Vagina (tissue), 2 donors: ENCODE measurements around the gene CERS1. TPM values are rescaled to one million over a fixed set of nuclear protein-coding genes. Genes with fewer than 3 reads are reported as not detected.

Experiments
- DNase-seq, 2 donors: peaks; one replicate each; pipeline ENCODE4 v3.0.0-alpha.2; 2017; ENCODE audit errors: extremely low spot score in 2 of 2
- H3K27ac ChIP-seq: fragments of 200-600 bp; sonication (generic); one replicate; pipeline ENCODE4 v1.5.1; 2019
- H3K27me3 ChIP-seq: fragments of 200-600 bp; sonication (generic); one replicate; pipeline ENCODE4 v1.5.1; 2019
- H3K36me3 ChIP-seq, 2 donors: fragments of 200-600 bp; sonication (generic); one replicate each; pipeline ENCODE4 v1.5.1; 2017 to 2019
- H3K4me1 ChIP-seq: fragments of 200-600 bp; sonication (generic); one replicate; pipeline ENCODE4 v1.5.1; 2019
- H3K4me3 ChIP-seq, 2 donors: fragments of 200-600 bp; sonication (generic); 1 replicate in 1 of 2; 2 replicates in 1 of 2; pipeline ENCODE4 v1.5.1; 2016 to 2019
- H3K9me3 ChIP-seq: fragments of 200-600 bp; sonication (generic); one replicate; pipeline ENCODE4 v1.5.1; 2019
- POLR2A ChIP-seq, 2 donors: fragments of 450-650 bp; IDR thresholded peaks; one replicate each; pipeline ENCODE4 v1.6.1; 2017; ENCODE audit warnings: antibody characterized with exemption in 2 of 2, mild to moderate bottlenecking in 2 of 2, moderate library complexity in 2 of 2
- POLR2AphosphoS5 ChIP-seq, 2 donors: sonication (generic); formaldehyde crosslinking; IDR thresholded peaks; one replicate each; pipeline ENCODE4 v1.9.0; 2017; ENCODE audit warnings: antibody characterized with exemption in 2 of 2, mild to moderate bottlenecking in 2 of 2, low read depth in 1 of 2; ENCODE audit not compliant: insufficient read depth in 1 of 2
- intact Hi-C: fragments of 100-400 bp; cut with DNase I; formaldehyde crosslinking; loops from one replicate; pipeline ENCODE4 v1.15.1; 2023
- total RNA-seq: library from RNA; depleted of rRNA; stranded (reverse); fragments of >200 nt; gene quantifications from one replicate; pipeline ENCODE4 v1.2.3, GENCODE V29; 2016
- TF ChIP-seq, protein P1 (sequence below), 3 experiments: fragments of 450-650 bp in 2 of 3; fragments of 200-600 bp in 1 of 3; sonication (generic) in 1 of 3; IDR thresholded peaks; one replicate each; pipeline ENCODE4 v1.5.1; 2017 to 2019; ENCODE audit warnings: antibody characterized with exemption in 3 of 3, mild to moderate bottlenecking in 2 of 3, moderate library complexity in 2 of 3

The CERS1 gene
- total RNA-seq, 1 donor from 2014 or later: 0.49 TPM

GRCh38 chr19:18828786-18829185 is 67.2 kb downstream of the CERS1 start:
- H3K27me3 ChIP-seq: no peaks in the 10 kb centered on the region
- intact Hi-C loops: no loop called here
- H3K27ac ChIP-seq: no peak overlapping the region
- H3K36me3 ChIP-seq: no peaks in the 10 kb centered on the region
- H3K4me3 ChIP-seq: no peak overlapping the region
- TF ChIP-seq, protein P1, sequence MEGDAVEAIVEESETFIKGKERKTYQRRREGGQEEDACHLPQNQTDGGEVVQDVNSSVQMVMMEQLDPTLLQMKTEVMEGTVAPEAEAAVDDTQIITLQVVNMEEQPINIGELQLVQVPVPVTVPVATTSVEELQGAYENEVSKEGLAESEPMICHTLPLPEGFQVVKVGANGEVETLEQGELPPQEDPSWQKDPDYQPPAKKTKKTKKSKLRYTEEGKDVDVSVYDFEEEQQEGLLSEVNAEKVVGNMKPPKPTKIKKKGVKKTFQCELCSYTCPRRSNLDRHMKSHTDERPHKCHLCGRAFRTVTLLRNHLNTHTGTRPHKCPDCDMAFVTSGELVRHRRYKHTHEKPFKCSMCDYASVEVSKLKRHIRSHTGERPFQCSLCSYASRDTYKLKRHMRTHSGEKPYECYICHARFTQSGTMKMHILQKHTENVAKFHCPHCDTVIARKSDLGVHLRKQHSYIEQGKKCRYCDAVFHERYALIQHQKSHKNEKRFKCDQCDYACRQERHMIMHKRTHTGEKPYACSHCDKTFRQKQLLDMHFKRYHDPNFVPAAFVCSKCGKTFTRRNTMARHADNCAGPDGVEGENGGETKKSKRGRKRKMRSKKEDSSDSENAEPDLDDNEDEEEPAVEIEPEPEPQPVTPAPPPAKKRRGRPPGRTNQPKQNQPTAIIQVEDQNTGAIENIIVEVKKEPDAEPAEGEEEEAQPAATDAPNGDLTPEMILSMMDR (IDR thresholded peaks at IDR 0.05): no peak
- TF ChIP-seq POLR2A (IDR thresholded peaks at IDR 0.05): no peak
- no peak for TF ChIP-seq POLR2AphosphoS5 (IDR thresholded peaks at IDR 0.05; ENCODE audit: insufficient read depth in 1 of 2, low read depth in 1 of 2)
- DNase-seq: no peak
- H3K9me3 ChIP-seq: peaks cover 8% of the 10 kb centered on the region
- peaks cover 14% of the 10 kb centered on the region for H3K4me1 ChIP-seq

Other genes starting within 250 kb of the CERS1 start
- gene CRTC1, start 212.5 kb downstream of the CERS1 start, total RNA-seq: 7.4 TPM
- 0.98 TPM for gene COMP, start 104.9 kb downstream of the CERS1 start, total RNA-seq
- 77.8 TPM for gene UPF1, start 64.2 kb downstream of the CERS1 start, total RNA-seq
- gene COPE, start 23.2 kb upstream of the CERS1 start, total RNA-seq: 212 TPM
- gene DDX49, start 23.6 kb upstream of the CERS1 start, total RNA-seq: 36.3 TPM
- gene HOMER3, start 45.1 kb upstream of the CERS1 start, total RNA-seq: 30.9 TPM
- gene SUGP2, start 137.4 kb upstream of the CERS1 start, total RNA-seq: 57.9 TPM
- gene ARMC6, start 137.4 kb upstream of the CERS1 start, total RNA-seq: 26.5 TPM
- 6.6 TPM for gene SLC25A42, start 167.8 kb upstream of the CERS1 start, total RNA-seq
- 31.7 TPM for gene TMEM161A, start 242.3 kb upstream of the CERS1 start, total RNA-seq